ENCODE measurements around the gene PPP1R3F. TPM values are rescaled to one million over a fixed set of nuclear protein-coding genes. Genes with fewer than 3 reads are reported as not detected.
A peak's percentile ranks its signal among the peaks of the same experiment; 100 is the strongest.

PPP1R3F gene
- total and polyA plus RNA-seq, 2 experiments from 2014 or later: 6.4 to 10.2 TPM

GRCh38 chrX:49230500-49231232 is 38.9 kb upstream of the PPP1R3F start:
- no peak overlapping the region for H3K4me3 ChIP-seq
- peak overlapping the region; percentile 74 for H3K4me2 ChIP-seq
- TF ChIP-seq CTCF (IDR thresholded peaks at IDR 0.05; ENCODE audit: poor library complexity): no peak
- no peak for TF ChIP-seq EZH2phosphoT487 (IDR thresholded peaks at IDR 0.05; ENCODE audit: low read depth, severe bottlenecking, unreplicated experiment)
- no peak for TF ChIP-seq EZH2 (IDR thresholded peaks at IDR 0.05; ENCODE audit: borderline replicate concordance)
- H3K36me3 ChIP-seq (replicated peaks; ENCODE audit: insufficient read depth, low read depth): no peaks in the 10 kb centered on the region
- no peaks in the 10 kb centered on the region for H3K9me3 ChIP-seq (ENCODE audit: low read depth)
- no peaks in the 10 kb centered on the region for H3K79me2 ChIP-seq
- H3K4me1 ChIP-seq (ENCODE audit: insufficient read depth): no peaks in the 10 kb centered on the region
- H4K20me1 ChIP-seq (ENCODE audit: insufficient read depth, poor library complexity, severe bottlenecking): no peaks in the 10 kb centered on the region
- no peaks in the 10 kb centered on the region for H3K27me3 ChIP-seq
- peak overlapping the region; percentile 45 for H3K27ac ChIP-seq
- H3K9me2 ChIP-seq (replicated peaks; ENCODE audit: insufficient read depth): no peaks in the 10 kb centered on the region
- peak overlapping the region; percentile 68 for H2AFZ ChIP-seq
- 52% methylated on average over 32 of the region's 44 CpGs for WGBS (ENCODE audit: low lambda C conversion rate, missing lambda C conversion rate)
- peak; percentile 55 for DNase-seq (ENCODE audit: low spot score)

- no peaks in the 10 kb centered on the region for H3K9me2 ChIP-seq (replicated peaks; ENCODE audit: insufficient read depth)
- no peaks in the 10 kb centered on the region for H3K36me3 ChIP-seq (replicated peaks; ENCODE audit: insufficient read depth, low read depth)
- no peak overlapping the region for H2AFZ ChIP-seq
- no peak for TF ChIP-seq CTCF (IDR thresholded peaks at IDR 0.05; ENCODE audit: poor library complexity)
- TF ChIP-seq EZH2 (IDR thresholded peaks at IDR 0.05; ENCODE audit: borderline replicate concordance): no peak
- TF ChIP-seq EZH2phosphoT487 (IDR thresholded peaks at IDR 0.05; ENCODE audit: low read depth, severe bottlenecking, unreplicated experiment): no peak
- H3K79me2 ChIP-seq: no peaks in the 10 kb centered on the region
- WGBS (ENCODE audit: low lambda C conversion rate, missing lambda C conversion rate): 87% methylated on average over 10 of the region's 10 CpGs
- no peaks in the 10 kb centered on the region for H3K27me3 ChIP-seq
- no peak overlapping the region for H3K4me2 ChIP-seq
- H4K20me1 ChIP-seq (ENCODE audit: insufficient read depth, poor library complexity, severe bottlenecking): no peaks in the 10 kb centered on the region
- no peak overlapping the region for H3K27ac ChIP-seq
- H3K9me3 ChIP-seq (ENCODE audit: low read depth): no peaks in the 10 kb centered on the region
- DNase-seq (ENCODE audit: low spot score): no peak
- H3K4me3 ChIP-seq: no peak overlapping the region
- no peaks in the 10 kb centered on the region for H3K4me1 ChIP-seq (ENCODE audit: insufficient read depth)
These were observed 38.1 kb upstream of the PPP1R3F start for GRCh38 chrX:49231333-49232000.

- no peak overlapping the region for H2AFZ ChIP-seq
- 74% methylated on average over 2 of the region's 2 CpGs for WGBS (ENCODE audit: low lambda C conversion rate, missing lambda C conversion rate)
- H4K20me1 ChIP-seq (ENCODE audit: insufficient read depth, poor library complexity, severe bottlenecking): no peaks in the 10 kb centered on the region
- TF ChIP-seq EZH2phosphoT487 (IDR thresholded peaks at IDR 0.05; ENCODE audit: low read depth, severe bottlenecking, unreplicated experiment): no peak
- no peak for TF ChIP-seq EZH2 (IDR thresholded peaks at IDR 0.05; ENCODE audit: borderline replicate concordance)
- no peak for TF ChIP-seq CTCF (IDR thresholded peaks at IDR 0.05; ENCODE audit: poor library complexity)
- H3K27me3 ChIP-seq: no peaks in the 10 kb centered on the region
- H3K9me3 ChIP-seq (ENCODE audit: low read depth): no peaks in the 10 kb centered on the region
- H3K79me2 ChIP-seq: no peaks in the 10 kb centered on the region
- H3K36me3 ChIP-seq (replicated peaks; ENCODE audit: insufficient read depth, low read depth): no peaks in the 10 kb centered on the region
- H3K4me3 ChIP-seq: no peak overlapping the region
- no peak overlapping the region for H3K4me2 ChIP-seq
- H3K27ac ChIP-seq: no peak overlapping the region
- H3K9me2 ChIP-seq (replicated peaks; ENCODE audit: insufficient read depth): no peaks in the 10 kb centered on the region
- no peak for DNase-seq (ENCODE audit: low spot score)
- no peaks in the 10 kb centered on the region for H3K4me1 ChIP-seq (ENCODE audit: insufficient read depth)
These were observed 37.1 kb upstream of the PPP1R3F start for GRCh38 chrX:49232525-49232924.
